ENCODE results near the gene DRD2.

DNA sequence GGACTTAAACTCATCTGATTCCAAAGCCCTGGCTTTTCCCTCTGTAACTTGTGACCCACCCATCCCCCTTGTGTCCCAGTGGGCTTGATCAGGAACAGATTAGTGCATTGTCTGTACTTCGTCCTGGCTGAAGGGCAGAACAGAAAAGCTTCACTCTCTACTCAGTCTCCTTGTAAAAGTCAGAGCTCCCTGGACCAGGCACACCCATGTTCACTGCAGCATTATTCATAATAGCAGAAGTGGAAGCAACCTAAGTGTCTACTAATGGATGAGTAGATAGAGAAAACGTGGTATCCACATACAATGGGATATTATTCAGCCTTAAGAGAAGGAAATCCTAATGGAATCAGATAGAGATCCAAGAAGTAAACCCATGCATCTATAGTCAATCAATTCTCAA lies 20.7 kb downstream of the DRD2 start:
- no peak for TF ChIP-seq POLR2A (IDR thresholded peaks at IDR 0.05; ENCODE audit: low read depth, low read length)
- TF ChIP-seq POLR2AphosphoS5 (IDR thresholded peaks at IDR 0.05; ENCODE audit: low read depth, low read length) = no peak
- no peak for TF ChIP-seq POU2F2 (IDR thresholded peaks at IDR 0.05; ENCODE audit: low read depth, low read length)
- TF ChIP-seq TAF1 (IDR thresholded peaks at IDR 0.05; ENCODE audit: low read depth, low read length) = no peak
- no peak for TF ChIP-seq SPI1 (IDR thresholded peaks at IDR 0.05; ENCODE audit: low read depth, low read length)
- TF ChIP-seq PAX5 (IDR thresholded peaks at IDR 0.05; ENCODE audit: insufficient read depth, low read length, severe bottlenecking) = no peak
